ENCODE results near the gene FLRT1.

Gene FLRT1

GRCh38 chr11:64069401-64070313, 33.9 kb downstream of the FLRT1 start:
- DNase-seq: no peak

- DNase-seq: no peak
Measured at GRCh38 chr11:64070314-64070681, 34.6 kb downstream of the FLRT1 start.

- no peak for DNase-seq
Measured at GRCh38 chr11:64071849-64072248, 36.1 kb downstream of the FLRT1 start.

- DNase-seq: no peak
Measured at GRCh38 chr11:64072403-64072802, 36.7 kb downstream of the FLRT1 start.

GRCh38 chr11:64072871-64073270, 37.1 kb downstream of the FLRT1 start:
- no peak for DNase-seq

- no peak for DNase-seq
Measured at GRCh38 chr11:64073542-64073941, 37.8 kb downstream of the FLRT1 start.

- peak; percentile 29 for DNase-seq
Measured at GRCh38 chr11:64074239-64074638, 38.5 kb downstream of the FLRT1 start.

GRCh38 chr11:64076758-64077157, 41.0 kb downstream of the FLRT1 start:
- no peak for DNase-seq

GRCh38 chr11:64077607-64078006, 41.9 kb downstream of the FLRT1 start:
- no peak for DNase-seq

GRCh38 chr11:64078284-64078683, 42.6 kb downstream of the FLRT1 start:
- DNase-seq: no peak

- DNase-seq: no peak
Measured at GRCh38 chr11:64078905-64079304, 43.2 kb downstream of the FLRT1 start.

- DNase-seq: no peak
Measured at GRCh38 chr11:64080390-64080789, 44.7 kb downstream of the FLRT1 start.

- no peak for DNase-seq
Measured at GRCh38 chr11:64081745-64082442, 46.2 kb downstream of the FLRT1 start.

- DNase-seq: no peak
Measured at GRCh38 chr11:64083398-64084080, 47.8 kb downstream of the FLRT1 start.

- DNase-seq: no peak
Measured at GRCh38 chr11:64084146-64084950, 48.6 kb downstream of the FLRT1 start.

- DNase-seq: no peak
Measured at GRCh38 chr11:64084951-64085710, 49.4 kb downstream of the FLRT1 start.
